ENCODE measurements around the gene MAML3.

Gene MAML3

DNA sequence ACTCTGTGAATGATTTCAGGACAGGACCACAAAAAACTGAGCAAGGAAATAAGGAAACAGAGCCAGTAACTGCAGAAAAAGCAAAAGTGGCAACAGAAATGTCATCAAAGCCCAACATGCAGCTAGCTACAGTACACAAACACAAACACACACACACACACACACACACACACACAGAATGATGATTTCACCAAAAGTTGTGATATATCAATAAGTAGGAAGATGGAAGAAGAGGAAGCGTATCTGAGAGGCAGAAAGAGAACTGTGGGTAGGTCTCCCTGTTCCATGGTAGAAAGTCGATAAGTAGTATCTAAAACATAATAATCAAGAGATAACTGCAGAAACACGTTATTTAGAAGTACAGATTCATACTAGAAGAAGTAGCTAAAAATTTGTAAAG lies 340.1 kb downstream of the MAML3 start:
- no peak for DNase-seq (ENCODE audit: low read depth in 2 of 2)

DNA sequence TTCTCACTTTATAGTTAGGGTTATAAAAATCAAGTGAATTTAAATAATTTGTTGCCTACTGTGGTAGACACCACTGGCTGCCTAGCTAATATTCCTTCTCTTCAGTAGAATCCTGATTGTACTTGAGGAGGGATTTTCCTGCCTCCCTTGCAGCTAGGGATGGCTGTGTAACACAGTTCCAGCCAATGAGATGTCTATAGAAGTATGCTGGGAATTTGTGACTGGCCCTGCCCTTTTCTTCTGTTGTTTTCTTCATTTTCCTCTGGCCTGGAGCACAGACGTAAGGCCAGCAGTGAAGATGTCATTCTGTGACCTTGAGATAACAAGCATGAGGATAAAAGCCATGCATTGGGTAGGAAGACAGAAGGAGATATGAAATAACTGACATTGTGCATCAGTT lies 343.3 kb downstream of the MAML3 start:
- no peak for DNase-seq (ENCODE audit: low read depth in 2 of 2)

DNA sequence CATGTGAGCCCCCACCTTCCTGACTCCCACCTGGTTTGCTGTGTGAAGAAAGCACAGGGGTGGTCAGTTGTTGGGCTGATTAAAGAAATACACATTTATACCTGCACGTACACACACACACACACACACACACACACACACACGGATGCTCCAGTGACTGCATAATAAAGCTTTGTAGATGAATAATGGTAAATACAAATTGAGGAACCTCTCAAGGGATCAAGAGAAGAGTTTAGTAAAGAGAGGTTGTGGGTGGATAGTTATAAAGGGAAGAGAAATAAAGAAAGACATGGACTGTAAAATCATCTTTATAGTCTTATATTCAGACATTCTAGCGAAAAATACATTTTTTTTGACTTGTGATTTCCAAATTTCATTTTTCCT lies 344.2 kb downstream of the MAML3 start:
- DNase-seq (ENCODE audit: low read depth in 2 of 2): no peak

DNA sequence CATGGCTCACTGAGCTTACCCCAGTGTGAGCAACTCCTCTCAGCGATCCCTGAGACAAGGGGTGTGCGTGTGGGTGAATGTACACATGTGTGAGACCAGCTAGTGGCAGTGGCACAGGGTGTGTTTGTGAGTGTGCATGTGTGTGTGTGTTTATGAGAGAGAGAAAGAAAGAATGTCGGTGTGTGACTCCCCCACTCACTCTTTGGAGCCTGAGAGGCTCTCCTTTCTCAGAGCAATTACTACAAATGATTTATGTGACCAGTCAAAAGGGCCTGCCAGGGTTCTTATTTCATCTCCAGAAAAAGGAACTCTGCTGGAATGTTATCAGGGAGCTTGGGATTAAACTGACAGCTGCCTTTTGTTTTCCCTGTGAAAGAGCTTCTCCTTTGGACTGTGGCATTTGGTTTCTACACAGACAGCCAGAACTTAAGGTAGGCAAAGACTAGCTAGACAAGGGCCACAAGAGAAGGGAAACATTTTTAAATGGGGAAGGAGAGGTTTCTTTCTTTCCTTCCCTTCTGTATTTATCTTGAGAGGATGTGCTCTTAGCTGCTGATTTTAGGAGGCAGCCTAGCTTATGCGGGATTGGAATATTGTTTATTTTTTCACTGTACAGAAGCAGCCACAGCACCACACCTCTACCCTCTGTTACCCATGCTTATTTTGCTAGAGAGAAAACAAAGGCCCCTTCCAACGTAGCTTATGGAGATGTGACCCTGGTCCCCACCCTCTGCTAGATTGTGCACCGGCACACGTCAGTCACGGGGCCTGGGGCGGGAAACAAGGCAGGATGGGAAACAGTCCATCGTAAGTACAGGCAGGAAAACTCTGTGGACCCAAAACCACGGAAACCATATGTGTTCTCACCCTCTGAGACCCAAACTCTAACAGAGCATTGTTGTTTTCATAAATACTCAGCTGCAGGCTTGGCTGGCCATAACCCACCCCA lies 344.9 kb downstream of the MAML3 start:
- DNase-seq (ENCODE audit: low read depth in 2 of 2): no peak

DNA sequence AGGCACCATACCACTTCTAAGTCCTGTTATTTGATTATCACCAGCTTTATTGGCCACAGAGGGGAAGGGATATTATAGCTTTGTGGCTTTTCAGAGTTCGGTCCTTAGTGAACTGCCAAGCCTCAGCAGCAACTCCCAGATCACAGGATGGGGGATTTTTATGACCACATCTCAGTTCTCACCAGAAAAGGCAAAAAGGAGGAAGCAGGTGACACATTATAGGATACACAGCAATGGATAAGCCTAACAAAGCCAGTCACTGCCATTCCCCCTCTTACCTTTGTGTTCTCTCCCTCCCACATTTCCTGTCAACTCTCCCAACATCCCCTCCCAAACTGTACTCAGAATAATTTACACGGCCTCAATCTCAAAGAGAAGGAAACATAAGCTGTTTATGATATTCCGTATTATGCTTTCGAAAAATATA lies 345.6 kb downstream of the MAML3 start:
- no peak for DNase-seq (ENCODE audit: low read depth in 2 of 2)

DNA sequence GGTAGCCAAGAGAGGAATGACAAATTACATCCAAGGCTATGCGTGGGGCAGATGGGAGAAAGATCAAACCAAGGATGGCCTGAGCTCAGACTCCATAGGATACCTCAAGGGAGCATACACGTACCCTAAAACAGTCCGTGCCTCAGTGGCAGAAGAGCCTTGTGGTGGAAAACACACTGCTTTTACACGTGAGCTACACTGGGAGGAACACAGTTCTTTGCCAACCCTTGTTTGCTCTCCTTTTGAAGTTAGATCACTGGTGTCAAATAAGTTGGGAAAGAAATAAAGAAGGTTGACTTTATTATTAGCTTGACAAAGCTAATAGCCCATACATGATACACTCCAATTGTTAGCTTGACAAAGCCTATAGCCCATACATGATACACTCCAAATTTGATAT lies 346.5 kb downstream of the MAML3 start:
- no peak for DNase-seq (ENCODE audit: low read depth in 2 of 2)

DNA sequence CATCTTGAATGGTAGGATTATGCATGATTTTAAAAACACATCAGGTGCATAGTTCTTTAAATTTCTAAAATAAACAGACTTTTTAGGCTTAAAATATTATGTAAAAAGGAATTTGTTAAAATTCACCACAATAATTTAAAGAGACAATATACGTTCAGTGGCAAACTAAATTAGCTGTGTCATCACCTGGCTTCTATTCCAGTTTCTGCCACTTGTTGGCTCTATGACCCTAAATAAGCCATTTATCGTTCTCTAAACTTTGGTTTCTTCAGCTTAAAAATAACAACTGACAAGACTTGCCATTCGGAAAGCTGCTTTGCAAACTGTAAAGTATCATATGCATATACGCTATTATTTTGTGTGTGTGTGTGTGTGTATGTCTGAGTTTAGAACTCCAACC lies 347.1 kb downstream of the MAML3 start:
- DNase-seq (ENCODE audit: low read depth in 2 of 2): no peak

DNA sequence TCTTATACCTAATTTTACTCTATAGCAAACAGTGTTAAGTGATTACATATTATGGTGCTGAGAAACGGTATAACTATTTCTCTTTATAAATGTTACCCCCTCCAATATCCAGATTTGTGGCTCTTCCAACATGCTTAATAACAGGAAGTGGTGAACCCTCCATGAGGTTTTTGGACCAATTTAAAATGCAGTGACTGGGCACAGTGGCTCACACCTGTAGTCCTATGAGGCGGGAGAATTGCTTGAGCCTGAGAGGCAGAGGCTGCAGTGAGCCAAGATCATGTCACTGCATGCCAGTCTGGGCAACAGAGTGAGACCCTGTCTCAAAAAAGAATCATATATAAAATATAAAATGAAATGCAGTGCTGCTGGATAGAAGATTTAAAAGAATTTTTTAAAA lies 351.1 kb downstream of the MAML3 start:
- DNase-seq (ENCODE audit: low read depth in 2 of 2): no peak

DNA sequence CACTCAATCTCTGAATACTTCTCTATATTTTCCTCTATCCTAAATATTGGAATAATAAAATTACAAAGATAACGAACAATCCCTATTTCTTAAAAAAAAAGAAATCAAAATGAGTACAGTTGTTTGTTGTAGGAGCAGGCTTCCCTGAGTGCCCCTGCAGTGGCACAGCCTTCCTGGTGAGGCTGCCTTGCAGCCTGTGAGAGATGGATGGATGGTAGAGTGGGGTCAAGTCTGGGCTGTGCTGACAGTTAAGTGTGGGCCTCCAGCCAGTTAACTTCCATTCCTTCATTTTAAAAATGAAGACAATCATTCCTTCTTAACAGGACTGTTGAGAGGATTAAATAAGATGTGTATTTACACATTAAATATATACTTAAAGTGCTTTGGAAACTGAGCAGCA lies 351.5 kb downstream of the MAML3 start:
- no peak for DNase-seq (ENCODE audit: low read depth in 2 of 2)

DNA sequence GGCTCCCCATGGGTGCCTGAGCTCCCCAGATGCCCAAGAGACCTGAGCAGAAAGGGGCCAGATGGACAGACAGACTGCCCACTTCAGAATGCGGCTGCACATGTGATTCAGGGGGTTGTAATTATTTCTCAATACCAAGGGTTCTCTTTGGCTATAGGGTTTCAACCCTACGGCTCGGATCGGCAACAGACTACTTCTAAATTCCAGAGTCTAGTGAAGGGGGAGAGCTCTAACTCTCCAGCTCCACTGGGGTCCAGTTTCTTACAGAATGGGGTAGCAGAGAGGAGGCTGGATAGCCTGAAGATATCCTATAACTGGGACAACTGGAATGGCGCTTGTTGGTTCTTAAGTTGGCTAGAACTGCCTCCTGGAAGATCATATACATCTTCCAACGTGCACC lies 352.1 kb downstream of the MAML3 start:
- no peak for DNase-seq (ENCODE audit: low read depth in 2 of 2)

DNA sequence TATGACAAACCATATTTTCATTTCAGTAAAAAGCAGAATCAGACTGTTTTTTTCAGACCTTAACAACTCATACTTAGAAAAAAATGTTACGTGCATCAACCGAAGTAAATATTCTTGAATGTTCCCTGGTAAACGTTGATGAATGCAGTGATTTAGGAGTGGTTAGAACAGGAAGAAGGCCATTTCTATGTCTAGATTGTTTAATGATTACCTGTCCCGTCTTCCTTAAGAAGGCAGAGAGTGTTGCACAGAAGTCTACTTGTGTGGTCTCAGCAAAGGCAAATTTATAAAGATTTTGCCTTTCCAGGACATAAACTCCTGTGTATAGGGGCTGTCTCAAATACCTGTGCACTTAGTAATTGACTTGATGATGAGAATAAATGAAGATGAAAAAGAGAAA lies 353.9 kb downstream of the MAML3 start:
- no peak for DNase-seq (ENCODE audit: low read depth in 2 of 2)

DNA sequence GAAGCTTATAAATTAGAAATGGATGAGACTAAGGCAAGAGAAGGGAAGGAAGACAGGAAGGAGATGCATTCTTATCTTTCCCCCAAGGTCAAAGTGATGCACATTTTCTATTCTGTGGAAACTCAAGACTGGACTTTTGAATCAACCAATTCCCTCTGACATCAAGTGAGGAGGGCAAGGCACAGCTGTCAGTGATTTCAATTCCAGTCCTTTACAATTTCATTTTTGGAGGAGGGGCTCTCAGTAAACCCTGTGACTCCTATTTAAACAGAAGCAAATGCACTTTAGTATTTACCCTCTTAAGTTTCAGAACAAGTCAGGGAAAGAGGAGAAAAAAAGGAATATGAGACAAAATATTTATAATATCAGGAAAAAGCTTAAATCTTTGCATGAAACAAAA lies 354.4 kb downstream of the MAML3 start:
- DNase-seq (ENCODE audit: low read depth in 2 of 2): no peak

DNA sequence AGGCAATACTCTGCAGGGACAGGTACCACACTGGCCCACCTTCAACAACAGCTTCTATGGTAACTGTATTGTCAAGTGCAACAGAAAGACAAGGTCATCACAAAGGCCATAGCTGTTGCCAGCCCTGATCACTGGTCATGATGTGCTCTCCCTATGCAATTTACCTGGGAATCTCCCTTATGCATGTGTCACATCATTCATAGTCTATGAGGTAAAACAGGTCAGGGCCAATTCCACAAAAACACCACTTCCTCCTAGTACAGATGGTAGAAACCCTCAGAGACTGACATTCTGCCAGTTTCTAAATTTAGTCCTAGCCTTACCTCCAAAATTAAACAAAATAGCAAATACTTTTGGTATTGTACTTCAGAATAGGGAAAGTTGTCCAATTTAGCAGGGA lies 355.5 kb downstream of the MAML3 start:
- no peak for DNase-seq (ENCODE audit: low read depth in 2 of 2)

DNA sequence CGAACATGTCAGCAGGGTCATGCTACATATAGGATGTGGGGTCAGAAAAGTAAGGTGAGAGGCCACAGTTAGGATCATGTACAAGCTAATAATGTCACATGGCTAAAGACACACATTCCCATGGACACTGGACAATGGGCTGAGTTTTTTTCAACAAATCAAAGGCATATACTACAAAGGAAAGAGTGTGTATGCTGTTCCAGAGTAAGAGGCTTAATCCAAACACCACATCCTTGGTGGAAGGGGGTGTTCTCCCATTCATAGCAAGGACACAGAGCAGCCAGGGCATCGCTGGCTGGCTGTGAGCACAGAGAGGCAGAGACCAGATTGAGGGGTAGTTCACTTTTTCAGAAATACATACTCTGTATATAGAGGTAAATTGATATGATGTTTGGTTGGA lies 356.7 kb downstream of the MAML3 start:
- DNase-seq (ENCODE audit: low read depth in 2 of 2): no peak

DNA sequence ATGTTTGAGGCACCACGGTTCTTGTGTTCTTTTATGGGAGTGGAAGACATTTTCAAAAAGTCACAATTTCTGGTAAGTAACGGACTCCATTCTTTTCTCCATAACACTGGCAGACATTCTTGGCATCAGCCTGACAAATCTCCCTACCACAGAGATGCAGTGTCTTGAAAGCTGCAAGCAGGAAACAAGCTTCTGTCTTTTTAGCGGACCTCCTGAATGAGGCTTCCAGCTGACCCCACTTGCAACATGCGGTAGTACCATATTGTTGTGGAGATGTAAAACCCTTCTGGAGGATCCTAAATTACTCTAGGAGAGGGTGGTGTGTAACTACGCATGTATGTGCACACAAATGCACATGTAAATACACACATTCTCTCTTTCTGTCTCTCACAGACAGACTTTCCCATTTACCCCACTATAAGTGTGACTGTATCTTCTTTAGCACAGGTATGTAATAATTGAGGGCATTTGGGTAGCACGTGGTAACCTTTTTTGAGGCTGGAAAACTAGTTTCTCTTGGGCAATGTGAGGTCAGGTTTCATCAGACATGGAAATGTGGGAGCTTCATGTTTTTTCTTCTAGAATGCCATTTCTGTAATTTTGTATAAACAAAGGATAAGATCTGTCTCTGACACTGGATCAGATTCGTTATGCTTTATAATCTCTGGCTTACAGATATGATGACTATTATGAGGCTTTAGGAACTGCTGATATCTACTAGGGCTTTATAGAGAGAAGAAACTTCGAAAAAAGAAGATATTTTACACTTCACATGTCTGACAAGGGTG lies 358.3 kb downstream of the MAML3 start:
- DNase-seq (ENCODE audit: low read depth in 2 of 2): no peak

DNA sequence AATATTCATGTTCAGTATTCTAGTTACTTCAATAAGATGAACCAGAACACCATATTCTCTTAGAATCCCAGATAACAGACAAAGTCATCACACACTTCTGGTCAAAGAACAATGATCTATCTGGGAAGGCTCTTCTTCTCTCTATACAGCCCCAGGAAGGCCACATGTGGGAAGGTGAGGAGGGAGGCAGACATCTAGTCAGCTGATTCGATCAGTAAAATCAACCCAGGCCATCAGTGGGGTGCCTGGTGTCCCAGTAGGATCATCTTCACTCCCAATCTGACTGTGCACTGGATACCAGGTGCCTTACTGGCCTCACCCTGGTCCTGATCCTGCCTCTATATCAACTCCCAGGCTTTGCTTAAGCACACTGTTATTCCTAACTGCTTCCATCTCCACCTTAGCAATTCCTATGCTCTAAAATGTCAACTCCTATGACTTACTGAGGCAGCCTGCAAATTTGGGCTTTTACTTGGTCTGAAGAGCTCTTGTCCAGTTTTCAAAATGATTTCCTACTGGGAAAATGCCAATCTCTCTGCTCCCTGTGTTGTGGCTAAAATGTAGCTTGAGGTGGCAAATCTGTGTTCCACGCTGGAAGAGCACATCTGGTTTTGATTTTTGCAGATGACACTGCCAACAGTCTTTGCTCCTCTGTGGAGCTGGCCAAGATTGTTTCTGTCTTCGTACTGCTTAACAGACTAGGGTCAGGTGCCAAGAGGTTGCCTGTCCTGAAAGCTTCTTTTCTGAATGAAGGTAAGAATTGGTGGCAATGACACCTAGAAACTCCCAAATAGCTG lies 359.6 kb downstream of the MAML3 start:
- no peak for DNase-seq (ENCODE audit: low read depth in 2 of 2)

DNA sequence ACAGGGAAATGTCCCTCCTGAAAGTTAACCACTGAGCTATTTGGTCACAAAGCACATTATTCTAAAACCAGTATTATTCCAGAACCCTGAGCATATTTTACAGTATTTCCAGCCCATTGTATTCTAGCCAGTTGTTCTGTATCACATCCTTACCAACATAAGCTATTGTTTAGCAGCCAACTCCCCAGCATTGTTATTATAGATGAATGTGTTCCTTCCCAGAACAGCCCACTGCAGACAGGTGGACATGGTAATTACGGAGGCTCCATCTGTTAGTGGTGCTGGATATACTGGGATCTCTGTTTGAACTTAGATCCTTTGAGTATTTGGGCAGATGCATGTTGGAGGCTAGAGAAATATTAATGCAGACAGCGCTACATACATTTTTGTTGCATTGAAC lies 362.3 kb downstream of the MAML3 start:
- no peak for DNase-seq (ENCODE audit: low read depth in 2 of 2)

DNA sequence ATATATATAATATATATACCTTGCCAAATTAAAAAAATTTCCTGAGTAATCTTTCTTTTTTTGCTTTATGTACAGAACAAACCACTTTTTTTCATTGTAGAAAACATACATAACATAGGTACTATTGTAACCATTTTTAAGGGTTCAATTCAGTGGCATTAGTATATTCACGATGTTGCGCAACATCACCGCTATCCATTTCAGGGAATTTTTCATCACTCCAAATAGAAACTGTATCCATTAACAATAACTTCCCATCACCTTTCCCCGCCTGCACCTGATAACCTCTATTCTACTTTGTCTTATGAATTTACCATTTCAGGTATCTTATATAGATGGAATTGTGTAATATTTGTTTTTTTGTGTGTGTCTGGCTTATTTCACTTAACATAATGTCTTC lies 363.7 kb downstream of the MAML3 start:
- no peak for DNase-seq (ENCODE audit: low read depth in 2 of 2)

DNA sequence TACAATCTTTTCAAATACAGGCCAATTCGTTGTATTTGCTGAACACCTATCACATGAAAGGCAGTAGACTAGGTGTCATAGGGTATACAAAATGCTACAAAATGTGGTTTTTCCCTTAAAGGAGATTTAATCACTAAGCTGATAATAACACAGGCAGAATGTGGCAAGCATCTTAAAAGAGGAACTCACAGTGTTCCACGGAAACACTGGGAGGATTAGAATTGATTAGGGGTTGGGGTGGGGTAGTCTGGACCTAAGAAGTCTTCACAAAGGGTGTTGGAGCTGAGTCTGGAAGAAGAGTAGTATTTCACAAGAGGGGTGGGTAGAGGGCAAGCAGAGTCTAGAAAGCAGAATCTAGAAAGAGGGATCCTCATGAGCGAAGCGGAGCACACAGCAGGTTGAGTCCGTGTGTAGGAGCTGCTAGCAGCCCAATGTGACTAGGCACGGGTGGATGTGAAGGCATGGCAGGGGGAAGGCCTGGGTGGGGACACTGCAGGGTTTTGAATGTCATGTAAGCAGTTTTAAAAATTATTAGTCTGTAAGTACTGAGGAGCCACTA lies 364.8 kb downstream of the MAML3 start:
- DNase-seq (ENCODE audit: low read depth in 2 of 2): no peak

DNA sequence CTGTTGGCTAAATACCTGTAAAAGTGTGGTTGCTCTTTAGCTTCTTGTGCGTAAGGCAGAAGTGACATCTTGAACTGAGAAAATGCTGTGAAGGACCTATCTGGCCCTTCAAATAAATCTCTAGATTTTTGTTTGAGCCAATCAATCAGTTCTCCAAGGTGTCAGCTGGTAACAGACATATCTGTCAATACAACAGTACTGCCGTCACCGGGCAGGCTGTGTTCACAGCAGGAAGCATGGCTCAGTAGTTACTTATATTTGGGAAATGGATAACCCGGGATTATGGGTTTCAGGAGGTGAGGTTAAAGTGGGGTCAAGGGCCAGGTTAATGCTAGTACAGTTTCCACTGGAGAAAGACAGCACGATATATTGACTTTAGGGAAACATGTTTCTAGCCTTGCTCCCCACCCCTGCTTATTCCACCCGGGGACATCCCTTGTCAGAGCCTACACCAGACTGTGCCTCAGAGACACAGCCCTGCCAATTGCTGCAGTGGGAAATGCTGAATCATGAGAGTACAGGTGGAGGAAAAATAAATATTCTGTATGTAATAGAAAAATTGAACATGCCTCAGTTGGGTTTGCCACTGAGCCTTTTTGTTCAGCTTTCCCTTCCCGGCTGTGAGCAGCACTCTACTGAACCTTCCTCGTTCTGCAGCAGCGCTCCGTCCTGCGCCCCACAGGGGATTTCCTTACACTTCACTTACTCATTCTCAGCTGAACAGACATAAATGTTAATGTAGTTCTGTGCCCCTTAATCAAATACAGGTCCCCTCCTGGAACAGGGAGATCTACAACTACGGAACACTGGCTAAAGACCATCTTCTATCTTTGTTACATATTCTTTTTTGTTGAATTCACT lies 367.3 kb downstream of the MAML3 start:
- DNase-seq (ENCODE audit: low read depth in 2 of 2): no peak

DNA sequence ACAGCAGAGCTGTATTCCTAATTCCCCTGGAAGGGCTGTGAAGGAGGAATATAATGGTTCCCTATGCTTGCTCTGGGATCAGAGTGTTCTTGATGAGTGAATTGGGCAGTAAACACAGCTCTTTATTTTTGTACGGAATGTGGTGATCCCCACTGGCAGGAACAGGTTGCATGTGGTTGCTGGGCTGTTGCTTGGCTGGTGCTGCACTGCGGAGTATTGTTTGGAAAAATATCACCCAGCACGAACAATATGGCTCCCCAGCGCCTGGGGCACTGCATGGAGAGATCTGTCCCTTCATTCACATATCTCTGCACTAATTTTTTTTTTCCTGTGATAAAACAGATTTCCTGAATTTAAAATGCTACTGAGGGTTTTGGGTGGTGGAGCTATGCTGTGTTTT lies 368.6 kb downstream of the MAML3 start:
- DNase-seq (ENCODE audit: low read depth in 2 of 2): no peak
